HG02970 (cell line): ENCODE measurements around the gene UNC13A.
"Not testable (repeated sequence)": the region's sequence is repeated elsewhere in the genome, so short reads cannot be mapped to it uniquely, and the experiment has no call there.

ENCODE experiments used
- ATAC-seq: cut with Tn5 transposase; IDR thresholded peaks from one replicate; pipeline ENCODE4 v1.9.1; 2021; ENCODE audit warnings: mild to moderate bottlenecking, moderate library complexity, moderate number of reproducible peaks; ENCODE audit not compliant: unreplicated experiment, low FRiP score

UNC13A gene

GRCh38 chr19:17576758-17577456, 111.2 kb downstream of the UNC13A start:
- ATAC-seq = no peak

GRCh38 chr19:17575871-17576757, 112.0 kb downstream of the UNC13A start:
- no peak for ATAC-seq

GRCh38 chr19:17572638-17573037, 115.5 kb downstream of the UNC13A start:
- no peak for ATAC-seq

- no peak for ATAC-seq
Observed at GRCh38 chr19:17570791-17571190, 117.4 kb downstream of the UNC13A start.

GRCh38 chr19:17570291-17570690, 117.9 kb downstream of the UNC13A start:
- ATAC-seq = not testable (repeated sequence)

GRCh38 chr19:17567940-17568339, 120.2 kb downstream of the UNC13A start:
- ATAC-seq = no peak

GRCh38 chr19:17565611-17566010, 122.5 kb downstream of the UNC13A start:
- no peak for ATAC-seq

- ATAC-seq = no peak
Observed at GRCh38 chr19:17564781-17565180, 123.4 kb downstream of the UNC13A start.

- ATAC-seq = no peak
Observed at GRCh38 chr19:17562561-17562960, 125.6 kb downstream of the UNC13A start.

- no peak for ATAC-seq
Observed at GRCh38 chr19:17562097-17562496, 126.1 kb downstream of the UNC13A start.

GRCh38 chr19:17560205-17560595, 128.0 kb downstream of the UNC13A start:
- ATAC-seq = no peak

GRCh38 chr19:17557466-17557865, 130.7 kb downstream of the UNC13A start:
- ATAC-seq = no peak

- ATAC-seq = no peak
Observed at GRCh38 chr19:17556995-17557394, 131.2 kb downstream of the UNC13A start.

- peak; percentile 24 for ATAC-seq
Observed at GRCh38 chr19:17555929-17556813, 132.0 kb downstream of the UNC13A start.

- peak; percentile 96 for ATAC-seq
Observed at GRCh38 chr19:17555480-17555928, 132.7 kb downstream of the UNC13A start, which contains the start of gene COLGALT1. COLGALT1 (plus strand) TSS chr19:17555649; CDS start chr19:17555714, 65 bp downstream.

- no peak for ATAC-seq
Observed at GRCh38 chr19:17554968-17555479, 133.1 kb downstream of the UNC13A start.

- ATAC-seq = no peak
Observed at GRCh38 chr19:17553256-17553655, 134.9 kb downstream of the UNC13A start.

GRCh38 chr19:17552735-17553134, 135.4 kb downstream of the UNC13A start:
- not testable (repeated sequence) for ATAC-seq
